Right atrium auricular region (tissue), 2 donors: Measurements from ENCODE around the gene ACAD11. TPM values are rescaled to one million over a fixed set of nuclear protein-coding genes. Genes with fewer than 3 reads are reported as not detected.
A peak's percentile ranks its signal among the peaks of the same experiment; 100 is the strongest.

Experiments
- DNase-seq: peaks from one replicate; pipeline ENCODE4 v3.0.0-alpha.2; 2019; ENCODE audit warnings: low spot score
- H3K27ac ChIP-seq, 2 donors: fragments of 200-600 bp; sonication (generic); 1 replicate in 1 of 2; 2 replicates in 1 of 2; pipeline ENCODE4 v1.5.1; 2016 to 2019
- H3K27me3 ChIP-seq, 2 donors: fragments of 200-600 bp; sonication (generic); one replicate each; pipeline versions ENCODE4 v1.5.1 to v1.6.0; 2017 to 2019
- H3K36me3 ChIP-seq: fragments of 200-600 bp; sonication (generic); one replicate; pipeline ENCODE4 v1.5.1; 2016
- H3K4me1 ChIP-seq, 2 donors: fragments of 200-600 bp; sonication (generic); one replicate each; pipeline versions ENCODE4 v1.5.1 to v1.6.0; 2017 to 2019
- H3K4me3 ChIP-seq, 2 donors: fragments of 200-600 bp; sonication (generic); 1 replicate in 1 of 2; 2 replicates in 1 of 2; pipeline ENCODE4 v1.5.1; 2017 to 2019; ENCODE audit warnings: mild to moderate bottlenecking in 1 of 2, moderate library complexity in 1 of 2
- H3K9me3 ChIP-seq, 2 donors: fragments of 200-600 bp; sonication (generic); one replicate each; pipeline ENCODE4 v1.5.1; 2019
- CTCF ChIP-seq, 2 donors: fragments of 200-600 bp; sonication (generic); IDR thresholded peaks; one replicate each; pipeline ENCODE4 v1.5.1; 2019; ENCODE audit warnings: antibody characterized with exemption in 2 of 2
- total RNA-seq, 2 donors: library from RNA; depleted of rRNA; stranded (reverse); fragments of >200 nt; gene quantifications; one replicate each; pipeline ENCODE4 v1.1.0, GENCODE V29; 2016

The ACAD11 gene
- total RNA-seq, 2 donors from 2014 or later, result 18.0 to 26.0 TPM

- Histone ChIP-seq H3K36me3 (peaks cover 18% of the 10 kb centered on the region), H3K27me3 (no peaks in the 10 kb centered on the region), H3K4me3 (no peak overlapping the region), H3K4me1 (no peaks in the 10 kb centered on the region), H3K9me3 (no peaks in the 10 kb centered on the region), H3K27ac (peak overlapping the region in 1 of 2 donors; percentile 35)
- DNase-seq, result no peak
- TF ChIP-seq CTCF (IDR thresholded peaks at IDR 0.05), result no peak
These were observed 24.6 kb downstream of the ACAD11 start for GRCh38 chr3:132635052-132635451.

GRCh38 chr3:132630612-132631011 lies 29.0 kb downstream of the ACAD11 start:
- H3K4me1 ChIP-seq, result no peaks in the 10 kb centered on the region
- H3K4me3 ChIP-seq, result no peak overlapping the region
- H3K27me3 ChIP-seq, result no peaks in the 10 kb centered on the region
- no peak for DNase-seq
- H3K27ac ChIP-seq, result no peak overlapping the region
- H3K9me3 ChIP-seq, result no peaks in the 10 kb centered on the region
- TF ChIP-seq CTCF (IDR thresholded peaks at IDR 0.05), result no peak
- peaks cover 25% of the 10 kb centered on the region for H3K36me3 ChIP-seq

GRCh38 chr3:132629928-132630327 lies 29.7 kb downstream of the ACAD11 start:
- H3K27me3 ChIP-seq, result no peaks in the 10 kb centered on the region
- peak overlapping the region in 1 of 2 donors; percentile 20 for H3K27ac ChIP-seq
- no peak for TF ChIP-seq CTCF (IDR thresholded peaks at IDR 0.05)
- H3K9me3 ChIP-seq, result no peaks in the 10 kb centered on the region
- no peak for DNase-seq
- H3K36me3 ChIP-seq, result peaks cover 28% of the 10 kb centered on the region
- H3K4me1 ChIP-seq, result no peaks in the 10 kb centered on the region
- H3K4me3 ChIP-seq, result no peak overlapping the region

- no peaks in the 10 kb centered on the region for H3K27me3 ChIP-seq
- no peak for DNase-seq
- H3K27ac ChIP-seq, result no peak overlapping the region
- no peaks in the 10 kb centered on the region for H3K9me3 ChIP-seq
- no peak for TF ChIP-seq CTCF (IDR thresholded peaks at IDR 0.05)
- H3K4me1 ChIP-seq, result no peaks in the 10 kb centered on the region
- peaks cover 34% of the 10 kb centered on the region for H3K36me3 ChIP-seq
- H3K4me3 ChIP-seq, result no peak overlapping the region
These were observed 31.5 kb downstream of the ACAD11 start for GRCh38 chr3:132628157-132628556.

GRCh38 chr3:132626955-132627354 lies 32.7 kb downstream of the ACAD11 start:
- peaks cover 34% of the 10 kb centered on the region for H3K36me3 ChIP-seq
- no peak overlapping the region for H3K27ac ChIP-seq
- TF ChIP-seq CTCF (IDR thresholded peaks at IDR 0.05), result no peak
- no peak for DNase-seq
- no peak overlapping the region for H3K4me3 ChIP-seq
- no peaks in the 10 kb centered on the region for H3K9me3 ChIP-seq
- no peaks in the 10 kb centered on the region for H3K27me3 ChIP-seq
- no peaks in the 10 kb centered on the region for H3K4me1 ChIP-seq

GRCh38 chr3:132625613-132626012 lies 34.0 kb downstream of the ACAD11 start:
- H3K27ac ChIP-seq, result no peak overlapping the region
- no peak overlapping the region for H3K4me3 ChIP-seq
- no peaks in the 10 kb centered on the region for H3K27me3 ChIP-seq

More at GRCh38 chr3:132625613-132626012, 34.0 kb downstream of the ACAD11 start:
- H3K4me1 ChIP-seq, result no peaks in the 10 kb centered on the region
- TF ChIP-seq CTCF (IDR thresholded peaks at IDR 0.05), result no peak
- H3K9me3 ChIP-seq, result peaks cover 0 to 7% of the 10 kb centered on the region in 2 donors
- no peak for DNase-seq
- peaks cover 34% of the 10 kb centered on the region for H3K36me3 ChIP-seq
